ENCODE data around the gene PRDM9.

Gene PRDM9

DNA sequence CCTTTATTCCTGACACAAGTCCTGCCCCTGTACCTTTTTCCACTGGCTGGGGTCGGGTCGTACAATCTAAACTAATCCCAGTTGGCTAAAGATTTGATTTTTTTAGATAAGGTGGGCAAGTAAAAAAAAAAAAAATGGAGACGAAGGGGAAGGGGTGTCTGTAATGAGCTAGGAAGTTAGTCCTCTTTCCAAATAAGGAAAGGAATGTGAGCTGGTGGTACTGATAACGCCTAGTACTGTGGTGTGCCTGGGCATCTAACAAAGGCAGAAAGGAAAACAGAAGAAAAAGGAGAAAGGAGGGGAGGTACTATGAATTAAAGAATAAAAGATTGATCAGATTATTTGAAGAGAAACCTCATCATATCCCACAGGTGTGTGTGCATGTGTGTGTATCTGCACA is 21.3 kb downstream of the PRDM9 start:
- no peak for DNase-seq

DNA sequence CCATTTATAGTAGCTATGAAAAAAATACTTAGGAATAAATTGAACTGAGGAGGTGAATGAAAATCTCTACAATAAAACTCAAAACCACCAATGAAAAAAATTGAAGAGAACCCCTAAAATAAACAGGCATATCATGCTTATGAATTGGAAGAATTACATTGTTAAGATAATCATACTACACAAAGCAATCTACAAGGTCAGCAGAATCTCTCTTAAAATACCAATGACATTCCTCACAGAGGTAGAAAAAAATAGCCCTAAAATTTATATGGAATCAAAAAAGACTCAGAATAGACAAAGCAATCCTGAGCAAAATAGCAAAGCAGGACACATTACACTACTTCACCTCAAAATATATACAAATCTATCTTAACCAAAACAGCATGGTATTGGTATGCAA is 23.2 kb downstream of the PRDM9 start:
- no peak for DNase-seq

DNA sequence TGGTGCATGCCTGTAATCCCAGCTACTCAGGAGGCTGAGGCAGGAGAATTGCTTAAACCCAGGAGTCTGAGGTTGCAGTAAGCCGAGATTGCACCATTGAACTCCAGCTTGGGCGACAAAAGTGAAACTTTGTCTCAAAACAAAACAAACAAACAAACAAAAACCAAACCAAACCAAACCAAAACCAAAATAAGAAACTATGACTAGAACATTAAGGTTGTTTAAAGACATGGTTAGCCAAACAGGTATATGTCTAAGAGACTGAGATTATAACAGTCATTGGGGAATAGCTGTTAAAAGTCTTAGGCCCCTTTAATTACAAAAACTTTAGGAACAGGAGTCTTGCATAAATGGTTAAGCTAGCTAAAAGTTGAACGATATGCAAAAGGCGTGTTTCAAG is 63.6 kb downstream of the PRDM9 start:
- DNase-seq = no peak
